ENCODE data around the gene LMNB1.

DNA sequence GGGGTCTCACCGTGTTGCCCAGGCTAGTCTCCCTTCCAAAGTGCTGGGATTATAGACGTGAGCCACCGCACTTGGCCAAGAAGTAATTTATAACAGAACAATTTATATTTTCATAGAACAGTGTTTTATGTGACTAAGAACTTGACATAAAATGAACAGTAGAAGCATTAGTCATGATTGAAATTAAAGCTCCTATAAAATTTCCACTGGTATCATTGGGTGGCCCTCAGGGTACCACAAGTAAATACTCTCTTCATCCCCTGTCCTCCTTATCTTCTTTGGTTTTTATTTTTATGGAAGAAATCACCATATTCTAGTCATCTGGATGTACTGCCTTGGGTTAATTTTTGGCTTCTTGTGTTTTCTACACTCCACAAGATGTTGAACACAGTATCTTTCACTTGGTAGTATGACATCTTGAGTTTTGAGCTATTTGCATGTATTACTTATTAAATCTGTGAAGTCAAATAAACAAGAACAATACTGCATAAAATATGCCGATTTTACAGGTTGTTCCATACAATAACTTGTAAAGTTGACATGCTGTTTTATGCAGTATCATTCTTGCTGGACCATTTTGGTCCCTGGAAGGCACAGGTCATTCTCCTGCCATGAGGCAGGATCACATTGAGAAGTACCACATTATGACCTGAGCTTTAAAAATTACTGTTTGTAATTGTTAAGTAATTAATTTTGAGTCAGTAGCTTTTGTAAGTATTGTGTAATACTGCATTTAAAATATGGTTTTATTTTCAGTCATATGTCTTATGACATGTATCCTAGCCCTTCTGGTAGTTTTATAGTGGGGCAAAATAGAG lies 24.4 kb downstream of the LMNB1 start:
- no peak for TF ChIP-seq POLR2A (IDR thresholded peaks at IDR 0.05; ENCODE audit: extremely low read depth, insufficient read length)
- TF ChIP-seq, protein P1, sequence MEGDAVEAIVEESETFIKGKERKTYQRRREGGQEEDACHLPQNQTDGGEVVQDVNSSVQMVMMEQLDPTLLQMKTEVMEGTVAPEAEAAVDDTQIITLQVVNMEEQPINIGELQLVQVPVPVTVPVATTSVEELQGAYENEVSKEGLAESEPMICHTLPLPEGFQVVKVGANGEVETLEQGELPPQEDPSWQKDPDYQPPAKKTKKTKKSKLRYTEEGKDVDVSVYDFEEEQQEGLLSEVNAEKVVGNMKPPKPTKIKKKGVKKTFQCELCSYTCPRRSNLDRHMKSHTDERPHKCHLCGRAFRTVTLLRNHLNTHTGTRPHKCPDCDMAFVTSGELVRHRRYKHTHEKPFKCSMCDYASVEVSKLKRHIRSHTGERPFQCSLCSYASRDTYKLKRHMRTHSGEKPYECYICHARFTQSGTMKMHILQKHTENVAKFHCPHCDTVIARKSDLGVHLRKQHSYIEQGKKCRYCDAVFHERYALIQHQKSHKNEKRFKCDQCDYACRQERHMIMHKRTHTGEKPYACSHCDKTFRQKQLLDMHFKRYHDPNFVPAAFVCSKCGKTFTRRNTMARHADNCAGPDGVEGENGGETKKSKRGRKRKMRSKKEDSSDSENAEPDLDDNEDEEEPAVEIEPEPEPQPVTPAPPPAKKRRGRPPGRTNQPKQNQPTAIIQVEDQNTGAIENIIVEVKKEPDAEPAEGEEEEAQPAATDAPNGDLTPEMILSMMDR (IDR thresholded peaks at IDR 0.05; ENCODE audit: low read depth, low read length): no peak
- TF ChIP-seq, protein P2, sequence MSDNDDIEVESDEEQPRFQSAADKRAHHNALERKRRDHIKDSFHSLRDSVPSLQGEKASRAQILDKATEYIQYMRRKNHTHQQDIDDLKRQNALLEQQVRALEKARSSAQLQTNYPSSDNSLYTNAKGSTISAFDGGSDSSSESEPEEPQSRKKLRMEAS (IDR thresholded peaks at IDR 0.05; ENCODE audit: low read depth, low read length): no peak
